Gastrocnemius medialis (tissue), 4 donors: ENCODE measurements around the gene PKNOX2. TPM values are rescaled to one million over a fixed set of nuclear protein-coding genes. Genes with fewer than 3 reads are reported as not detected.
A peak's percentile ranks its signal among the peaks of the same experiment; 100 is the strongest.

Experiments
- ATAC-seq, 2 donors: fragments of 150-250 bp; one replicate each; pipeline ENCODE4 v1.9.1; 2016
- DNase-seq, 2 donors: peaks; one replicate each; pipeline ENCODE4 v3.0.0-alpha.2; 2019
- H3K27ac ChIP-seq, 4 donors: fragments of 200-600 bp; sonication (generic); 1 replicate in 1 of 4; 2 replicates in 3 of 4; pipeline ENCODE4 v1.5.1; 2016 to 2018; ENCODE audit warnings: mild to moderate bottlenecking in 2 of 4, moderate library complexity in 1 of 4
- H3K27me3 ChIP-seq, 3 donors: fragments of 200-600 bp; sonication (generic) in 2 of 3; 1 replicate in 1 of 3; 2 replicates in 2 of 3; pipeline versions ENCODE4 v1.5.1 to v1.6.0; 2016 to 2019; ENCODE audit warnings: mild to moderate bottlenecking in 1 of 3, moderate library complexity in 1 of 3
- H3K36me3 ChIP-seq, 2 donors: fragments of 200-600 bp; sonication (generic) in 1 of 2; one replicate each; pipeline ENCODE4 v1.5.1; 2017 to 2018
- H3K4me1 ChIP-seq, 2 donors: fragments of 200-600 bp; sonication (generic) in 1 of 2; one replicate each; pipeline ENCODE4 v1.5.1; 2016 to 2017; ENCODE audit warnings: mild to moderate bottlenecking in 2 of 2
- H3K4me3 ChIP-seq, 4 donors: fragments of 200-600 bp; sonication (generic) in 3 of 4; 1 replicate in 1 of 4; 2 replicates in 3 of 4; pipeline ENCODE4 v1.5.1; 2016 to 2019; ENCODE audit warnings: mild to moderate bottlenecking in 2 of 4
- H3K9me3 ChIP-seq, 3 donors: fragments of 200-600 bp; sonication (generic) in 2 of 3; 1 replicate in 1 of 3; 2 replicates in 2 of 3; pipeline ENCODE4 v1.5.1; 2016 to 2019
- CTCF ChIP-seq, 5 experiments: fragments of 450-650 bp in 3 of 5; fragments of 200-600 bp in 2 of 5; sonication (generic) in 2 of 5; IDR thresholded peaks in 4 of 5; conservative IDR thresholded peaks in 1 of 5; 1 replicate in 4 of 5; 2 replicates in 1 of 5; pipeline ENCODE4 v1.5.1; 2016 to 2019; ENCODE audit warnings: antibody characterized with exemption in 5 of 5, mild to moderate bottlenecking in 3 of 5, moderate library complexity in 3 of 5
- POLR2A ChIP-seq, 2 donors: fragments of 450-650 bp; IDR thresholded peaks; one replicate each; pipeline ENCODE4 v1.6.1; 2017; ENCODE audit warnings: antibody characterized with exemption in 2 of 2, mild to moderate bottlenecking in 2 of 2, moderate library complexity in 2 of 2
- in situ Hi-C, 4 donors: fragments of 200-750 bp; cut with MboI; loops; one replicate each; pipeline versions ENCODE4 v1.15.0 to v1.8.0; 2017; ENCODE audit warnings: low sequenced_read_pairs in 4 of 4
- intact Hi-C: fragments of 100-400 bp; cut with DNase I; formaldehyde crosslinking; loops from one replicate; pipeline ENCODE4 v1.15.1; 2023; ENCODE audit warnings: low total_unique reads
- total RNA-seq, 4 donors: library from RNA; depleted of rRNA; stranded (reverse); fragments of >200 nt; gene quantifications; one replicate each; pipeline versions ENCODE4 v1.1.0 to v1.2.3, GENCODE V29; 2016

PKNOX2 gene
- total RNA-seq, 4 donors from 2014 or later = 3.7 to 11.7 (median 6.0) TPM

GRCh38 chr11:125202977-125203376 lies 38.4 kb downstream of the PKNOX2 start:
- Histone ChIP-seq H3K4me1 (peaks cover 13 to 14% of the 10 kb centered on the region in 2 donors), H3K27me3 (no peaks in the 10 kb centered on the region), H3K4me3 (no peak overlapping the region), H3K36me3 (no peaks in the 10 kb centered on the region), H3K9me3 (no peaks in the 10 kb centered on the region), H3K27ac (no peak overlapping the region)
- ATAC-seq (no peak), DNase-seq (no peak)
- intact Hi-C loops (no loop called here), in situ Hi-C loops (no loop called here)
- TF ChIP-seq POLR2A (IDR thresholded peaks at IDR 0.05) (no peak), CTCF (IDR thresholded peaks at IDR 0.05 in 4 of 5, conservative IDR thresholded peaks at IDR 0.05 in 1 of 5) (no peak)

DNA sequence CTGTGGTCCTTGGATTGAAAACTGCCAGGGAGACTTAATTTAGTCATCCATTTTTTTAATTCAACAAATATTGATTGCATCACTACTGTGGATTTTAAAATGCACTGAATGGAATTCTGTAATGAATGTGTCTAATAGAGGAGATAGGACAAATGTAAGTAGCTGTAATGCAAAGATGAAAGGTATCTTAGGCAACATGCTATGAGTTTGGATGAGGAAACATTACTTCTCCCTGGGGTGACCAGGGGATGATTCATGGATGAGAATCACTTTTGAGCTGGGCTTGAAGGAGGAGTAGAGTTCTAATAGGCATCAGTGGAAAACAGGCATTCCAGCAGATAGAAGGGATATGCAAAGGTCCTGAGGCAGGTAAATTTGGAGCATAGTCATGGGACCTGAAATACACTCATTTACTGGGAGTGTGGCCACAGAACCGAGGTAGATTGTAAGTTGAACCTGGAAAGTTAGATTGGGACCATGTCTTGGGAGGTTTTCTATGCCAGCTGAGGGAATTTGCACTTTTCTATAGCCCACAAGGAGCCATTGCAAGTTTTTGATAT lies 43.4 kb downstream of the PKNOX2 start:
- DNase-seq (no peak), ATAC-seq (no peak)
- Histone ChIP-seq H3K4me1 (peaks cover 14 to 32% of the 10 kb centered on the region in 2 donors), H3K27ac (no peak overlapping the region), H3K4me3 (no peak overlapping the region), H3K36me3 (no peaks in the 10 kb centered on the region), H3K9me3 (no peaks in the 10 kb centered on the region), H3K27me3 (no peaks in the 10 kb centered on the region)
- in situ Hi-C loops = no loop called here
- intact Hi-C loops = no loop called here
- no peak for TF ChIP-seq POLR2A (IDR thresholded peaks at IDR 0.05)
- TF ChIP-seq CTCF (IDR thresholded peaks at IDR 0.05 in 4 of 5, conservative IDR thresholded peaks at IDR 0.05 in 1 of 5) = no peak

DNA sequence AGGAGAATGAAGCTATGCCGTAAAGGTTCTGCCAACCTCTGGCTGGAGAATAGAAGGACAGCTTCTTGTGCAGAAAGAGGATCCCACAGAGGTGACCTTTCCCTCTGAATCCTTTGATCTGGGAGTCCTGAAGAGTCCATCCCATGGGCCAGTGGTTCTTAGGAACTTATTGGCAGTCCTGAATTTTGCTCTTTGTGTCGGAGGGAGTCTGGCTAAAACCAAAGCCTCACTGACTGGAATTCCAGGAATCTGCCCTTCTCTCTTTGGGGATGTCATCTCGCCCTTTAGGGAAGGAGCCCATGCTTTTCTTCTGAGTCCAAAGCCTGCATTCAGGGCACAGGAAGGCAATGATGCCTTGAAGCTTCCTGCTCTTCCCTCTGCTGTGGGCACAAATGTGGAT lies 45.5 kb downstream of the PKNOX2 start:
- no peak for TF ChIP-seq POLR2A (IDR thresholded peaks at IDR 0.05)
- Histone ChIP-seq H3K4me1 (peaks cover 19 to 51% of the 10 kb centered on the region in 2 donors), H3K4me3 (no peak overlapping the region), H3K27ac (peak overlapping the region in 1 of 4 donors; percentile 62), H3K9me3 (no peaks in the 10 kb centered on the region), H3K27me3 (no peaks in the 10 kb centered on the region), H3K36me3 (no peaks in the 10 kb centered on the region)
- in situ Hi-C loops = no loop called here
- intact Hi-C loops = loop anchor here (2.0 to 5.0 kb wide), 3 partner anchors 19 to 137 kb away; no protein-coding TSS in a partner anchor
- DNase-seq (no peak), ATAC-seq (no peak)

GRCh38 chr11:125211191-125211947 lies 46.8 kb downstream of the PKNOX2 start:
- H3K36me3 ChIP-seq = no peaks in the 10 kb centered on the region
- peak in 1 of 2 donors; percentile 54 for DNase-seq
- no peaks in the 10 kb centered on the region for H3K27me3 ChIP-seq
- H3K4me1 ChIP-seq = peaks cover 32 to 64% of the 10 kb centered on the region in 2 donors
- ATAC-seq = peak; percentile 75 to 79
- in situ Hi-C loops = no loop called here
- no peaks in the 10 kb centered on the region for H3K9me3 ChIP-seq
- TF ChIP-seq POLR2A (IDR thresholded peaks at IDR 0.05) (peak in 1 of 2 donors; percentile 15), CTCF (IDR thresholded peaks at IDR 0.05 in 4 of 5, conservative IDR thresholded peaks at IDR 0.05 in 1 of 5) (peak in 1 of 5 experiments; percentile 20)
- H3K27ac ChIP-seq = peak overlapping the region; percentile 60 to 79 (median 65)
- no peak overlapping the region for H3K4me3 ChIP-seq
- intact Hi-C loops = loop anchor here (2.0 to 5.0 kb wide), 3 partner anchors 17 to 136 kb away; no protein-coding TSS in a partner anchor

GRCh38 chr11:125211948-125212340 lies 47.4 kb downstream of the PKNOX2 start:
- Histone ChIP-seq H3K27me3 (no peaks in the 10 kb centered on the region), H3K36me3 (no peaks in the 10 kb centered on the region), H3K9me3 (no peaks in the 10 kb centered on the region), H3K27ac (peak overlapping the region; percentile 60 to 79 (median 65)), H3K4me3 (no peak overlapping the region), H3K4me1 (peaks cover 37 to 70% of the 10 kb centered on the region in 2 donors)
- intact Hi-C loops = loop anchor here (2.0 to 5.0 kb wide), 3 partner anchors 17 to 135 kb away; no protein-coding TSS in a partner anchor
- ATAC-seq (peak in 1 of 2 donors; percentile 8), DNase-seq (no peak)
- no peak for TF ChIP-seq CTCF (IDR thresholded peaks at IDR 0.05 in 4 of 5, conservative IDR thresholded peaks at IDR 0.05 in 1 of 5)
- no peak for TF ChIP-seq POLR2A (IDR thresholded peaks at IDR 0.05)
- in situ Hi-C loops = no loop called here
